HepG2 (cell line): ENCODE results near the gene ACVR1C. TPM values are rescaled to one million over a fixed set of nuclear protein-coding genes. Genes with fewer than 3 reads are reported as not detected.

ENCODE experiments used
- ATAC-seq: fragments of 200-7000 bp; cut with Tn5 transposase; 3 replicates; pipeline ENCODE4 v1.9.1; 2020; ENCODE audit warnings: mild to moderate bottlenecking, moderate library complexity
- BruUV-seq: library from RNA; stranded (reverse); fragments of 400-500 nt; replicated peaks from 2 replicates; lab custom pipeline; 2021; lab: Mats Ljungman, UMichigan
- CTCF ChIA-PET: fragments of 300-600 bp; formaldehyde crosslinking; extraction: SDS; loops from one replicate; lab custom pipeline; 2021; ENCODE audit warnings: low total read pairs, inconsistent platforms, low intra/inter-chr PET ratio; lab: Yijun Ruan, JAX
- POLR2A ChIA-PET: fragments of 350-600 bp; sonication (Branson Sonifier 250); formaldehyde crosslinking; loops from one replicate; lab custom pipeline; 2020; ENCODE audit warnings: antibody characterized with exemption, inconsistent platforms; lab: Yijun Ruan, JAX
- DNase-seq: peaks from one replicate; pipeline ENCODE4 v3.0.0-alpha.2; 2015; ENCODE audit warnings: low spot score
- FAIRE-seq: peaks from 3 replicates; lab custom pipeline; 2011; peaks lifted over from hg19 to GRCh38; lab: Jason Lieb, UNC
- H2AFZ ChIP-seq: one replicate; pipeline ENCODE4 v1.6.1; 2011; ENCODE audit warnings: low read length, inconsistent platforms
- H3K27ac ChIP-seq: fragments of 300-600 bp; 3 replicates; pipeline ENCODE4 v1.8.0; 2011; ENCODE audit warnings: mixed run types, mild to moderate bottlenecking, mixed read lengths, low read length, inconsistent platforms; ENCODE audit not compliant: insufficient read depth; ENCODE audit errors: extremely low read length
- H3K27me3 ChIP-seq, 2 experiments: fragments of 200-600 bp in 1 of 2; 2 replicates in 1 of 2; 3 replicates in 1 of 2; pipeline versions ENCODE4 v1.6.0 to v1.8.0; 2011; ENCODE audit warnings: low read length in 2 of 2, mild to moderate bottlenecking in 2 of 2, moderate library complexity in 2 of 2, inconsistent platforms in 1 of 2; ENCODE audit not compliant: insufficient read depth in 2 of 2, control insufficient read depth in 1 of 2
- H3K36me3 ChIP-seq, 2 experiments: fragments of 200-600 bp in 1 of 2; replicated peaks in 1 of 2; 2 replicates in 1 of 2; 3 replicates in 1 of 2; pipeline versions ENCODE4 v1.5.1 to v1.8.0; 2011; ENCODE audit warnings: low read length in 2 of 2, inconsistent platforms in 1 of 2; ENCODE audit not compliant: insufficient read depth in 2 of 2, control insufficient read depth in 1 of 2
- H3K4me1 ChIP-seq: 2 replicates; pipeline ENCODE4 v1.5.1; 2012; ENCODE audit warnings: low read length, inconsistent platforms; ENCODE audit not compliant: insufficient read depth
- H3K4me2 ChIP-seq: 2 replicates; pipeline ENCODE4 v1.6.0; 2011; ENCODE audit warnings: low read depth, low read length, inconsistent platforms
- H3K4me3 ChIP-seq, 3 experiments: fragments of 200-600 bp in 1 of 3; sonication (generic), shearing (Covaris generic) in 1 of 3; replicated peaks in 1 of 3; 2 replicates each; pipeline ENCODE4 v1.5.1; 2011 to 2016; ENCODE audit warnings: low read length in 3 of 3, inconsistent platforms in 2 of 3, low read depth in 2 of 3, mild to moderate bottlenecking in 2 of 3, control low read depth in 1 of 3, mixed read lengths in 1 of 3; ENCODE audit not compliant: insufficient read depth in 1 of 3
- H3K79me2 ChIP-seq: one replicate; pipeline ENCODE4 v1.6.1; 2011; ENCODE audit warnings: low read length, inconsistent platforms; ENCODE audit not compliant: insufficient read depth
- H3K9ac ChIP-seq: 2 replicates; pipeline ENCODE4 v1.6.0; 2011; ENCODE audit warnings: mild to moderate bottlenecking, low read depth, low read length, inconsistent platforms; ENCODE audit not compliant: insufficient read depth
- H3K9me3 ChIP-seq: 2 replicates; pipeline ENCODE4 v1.5.1; 2012; ENCODE audit warnings: mild to moderate bottlenecking, low read length
- H4K20me1 ChIP-seq: 2 replicates; pipeline ENCODE4 v1.6.0; 2011; ENCODE audit warnings: inconsistent platforms, mild to moderate bottlenecking, low read length, moderate library complexity; ENCODE audit not compliant: insufficient read depth
- ARHGAP35 ChIP-seq: sonication (generic); formaldehyde crosslinking; IDR thresholded peaks from 2 replicates; pipeline ENCODE4 v1.9.0; 2022; ENCODE audit warnings: mild to moderate bottlenecking, inconsistent platforms, moderate library complexity, missing genetic modification reagents, borderline replicate concordance
- ATF7 ChIP-seq, 2 experiments: fragments of 450-650 bp in 1 of 2; sonication (generic) in 1 of 2; formaldehyde crosslinking in 1 of 2; IDR thresholded peaks; 2 replicates each; pipeline versions ENCODE4 v1.4.0 to v1.6.1; 2016 to 2020; ENCODE audit warnings: antibody characterized with exemption in 1 of 2, mild to moderate bottlenecking in 1 of 2, missing genetic modification reagents in 1 of 2
- ATM ChIP-seq: fragments of 450-650 bp; IDR thresholded peaks from 2 replicates; pipeline ENCODE4 v1.7.1; 2017; ENCODE audit warnings: mild to moderate bottlenecking, borderline replicate concordance
- CREB1 ChIP-seq, 2 experiments: fragments of 450-650 bp in 1 of 2; IDR thresholded peaks; 2 replicates each; pipeline ENCODE4 v1.6.1; 2016 to 2017; ENCODE audit warnings: control low read depth in 1 of 2, mild to moderate bottlenecking in 1 of 2, missing compliant biosample characterization in 1 of 2, missing genetic modification characterization in 1 of 2
- FOXO1 ChIP-seq: sonication (generic); formaldehyde crosslinking; IDR thresholded peaks from 2 replicates; pipeline ENCODE4 v1.4.0; 2020; ENCODE audit warnings: missing genetic modification reagents
- HDAC1 ChIP-seq: sonication (generic); formaldehyde crosslinking; IDR thresholded peaks from 2 replicates; pipeline ENCODE4 v1.5.1; 2020; ENCODE audit warnings: mild to moderate bottlenecking, missing genetic modification reagents
- HMG20A ChIP-seq: IDR thresholded peaks from 2 replicates; pipeline ENCODE4 v1.6.1; 2016; ENCODE audit warnings: borderline replicate concordance
- HNF1B ChIP-seq: sonication (generic); formaldehyde crosslinking; IDR thresholded peaks from 2 replicates; pipeline ENCODE4 v1.5.1; 2020; ENCODE audit warnings: mild to moderate bottlenecking, moderate library complexity, missing genetic modification reagents
- JDP2 ChIP-seq: sonication (generic); formaldehyde crosslinking; IDR thresholded peaks from 2 replicates; pipeline ENCODE4 v1.8.1; 2022; ENCODE audit warnings: missing genetic modification reagents, borderline replicate concordance
- NFRKB ChIP-seq: fragments of 450-650 bp; IDR thresholded peaks from 2 replicates; pipeline ENCODE4 v1.6.1; 2017
- SOX6 ChIP-seq, 2 experiments: fragments of 450-650 bp in 1 of 2; sonication (generic) in 1 of 2; formaldehyde crosslinking in 1 of 2; IDR thresholded peaks; 2 replicates each; pipeline versions ENCODE4 v1.4.0 to v1.6.1; 2017 to 2020; ENCODE audit warnings: antibody characterized with exemption in 1 of 2, mild to moderate bottlenecking in 1 of 2, missing genetic modification reagents in 1 of 2
- ZNF232 ChIP-seq: sonication (generic); formaldehyde crosslinking; IDR thresholded peaks from 2 replicates; pipeline ENCODE4 v1.4.0; 2020; ENCODE audit warnings: missing genetic modification reagents, borderline replicate concordance
- ZNF562 ChIP-seq: sonication (generic); formaldehyde crosslinking; IDR thresholded peaks from 2 replicates; pipeline ENCODE4 v1.8.0; 2022; ENCODE audit warnings: missing genetic modification reagents, borderline replicate concordance
- ZNF564 ChIP-seq: sonication (generic); formaldehyde crosslinking; IDR thresholded peaks from 2 replicates; pipeline ENCODE4 v1.8.1; 2023; ENCODE audit warnings: mild to moderate bottlenecking, missing genetic modification reagents
- ZNF615 ChIP-seq: sonication (generic); formaldehyde crosslinking; IDR thresholded peaks from 2 replicates; pipeline ENCODE4 v1.5.0; 2020; ENCODE audit warnings: mild to moderate bottlenecking, missing genetic modification reagents, borderline replicate concordance
- ZNF839 ChIP-seq: sonication (generic); formaldehyde crosslinking; IDR thresholded peaks from 2 replicates; pipeline ENCODE4 v1.4.0; 2020; ENCODE audit warnings: missing genetic modification reagents, mild to moderate bottlenecking, borderline replicate concordance
- ZSCAN21 ChIP-seq: sonication (generic); formaldehyde crosslinking; IDR thresholded peaks from 2 replicates; pipeline ENCODE4 v1.8.0; 2022; ENCODE audit warnings: mild to moderate bottlenecking, missing genetic modification reagents, moderate library complexity, borderline replicate concordance
- WGBS: methylation state at CpG from one replicate; pipeline ENCODE4 v1.1.6; 2017; ENCODE audit warnings: low lambda C conversion rate; 5-methylcytosine and 5-hydroxymethylcytosine counted together
- in situ Hi-C: cut with HindIII; loops from 2 replicates; pipeline ENCODE4 v1.10.0; 2017; ENCODE audit warnings: low pct_unique_long_range_greater_than_20kb; ENCODE audit not compliant: extremely low pct_ligation_motif_present
- intact Hi-C: fragments of 100-400 bp; cut with micrococcal nuclease; formaldehyde crosslinking; loops from one replicate; pipeline ENCODE4 v1.10.0; 2022; ENCODE audit not compliant: unreplicated experiment
- polyA plus RNA-seq, 8 experiments: library from polyadenylated mRNA; depleted of rRNA in 3 of 8; stranded (reverse) in 7 of 8; unstranded in 1 of 8; fragments of >200 nt; fragmentation: Illumina TruSeq in 4 of 8; extraction: Trizol in 4 of 8; gene quantifications; 2 replicates each; pipeline versions ENCODE4 v1.2.1 to v1.2.3, GENCODE V29; 2011 to 2016; ENCODE audit warnings: low read depth in 4 of 8, missing spikeins in 1 of 8, mixed read lengths in 1 of 8; ENCODE audit not compliant: insufficient read depth in 1 of 8
- total RNA-seq, 5 experiments: library from RNA; depleted of rRNA; stranded (reverse); fragments of >200 nt; fragmentation: Illumina TruSeq; extraction: Trizol; gene quantifications; 2 replicates each; pipeline ENCODE4 v1.2.3, GENCODE V29; 2016; ENCODE audit warnings: low read depth in 1 of 5
- TF ChIP-seq, protein P1 (sequence below): IDR thresholded peaks from 2 replicates; pipeline ENCODE4 v1.6.1; 2016; ENCODE audit warnings: missing biosample characterization, missing genetic modification reagents, low read depth

The ACVR1C gene
- total and polyA plus RNA-seq, 2 of the 13 experiments (the other 11 are each of a cell fraction or from before 2014, with no cell fraction given) = 0.05 to 1.0 TPM

DNA sequence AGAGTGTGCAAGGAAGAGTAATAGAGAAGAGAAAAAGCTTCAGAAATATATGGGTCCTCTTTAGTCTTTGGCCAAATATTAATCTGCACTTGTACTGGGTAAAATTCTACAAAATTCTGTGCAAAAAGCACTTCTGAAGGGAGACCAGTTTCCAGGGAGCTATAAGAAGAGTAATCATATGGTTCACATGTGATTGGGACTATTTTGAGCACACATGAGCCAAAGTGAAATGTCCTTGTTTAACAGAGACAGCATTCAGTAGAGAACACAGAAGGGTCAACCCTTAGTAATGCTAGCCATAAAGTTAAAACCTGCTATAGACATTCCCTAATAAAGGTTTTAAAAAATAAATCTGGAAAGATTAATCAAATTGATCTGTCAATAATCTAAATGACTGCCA lies 49.3 kb upstream of the ACVR1C start:
- TF ChIP-seq ZSCAN21 = no peak
- TF ChIP-seq NFRKB = no peak
- no peak for TF ChIP-seq FOXO1 (CRISPR knock-in tag)
- no peak for TF ChIP-seq HDAC1
- TF ChIP-seq HNF1B = no peak
- no peak for TF ChIP-seq ZNF615 (CRISPR knock-in tag)
- TF ChIP-seq JDP2 = no peak
- no peak for TF ChIP-seq ARHGAP35 (CRISPR knock-in tag)
- ATAC-seq = no peak
- Histone ChIP-seq H3K27ac (no peak overlapping the region), H3K79me2 (no peaks in the 10 kb centered on the region), H3K9me3 (no peaks in the 10 kb centered on the region), H3K27me3 (0 out of 5 replicates have a peak, but pooled peaks cover 0 to 3% of the 10 kb centered on the region in 2 experiments), H4K20me1 (no peaks in the 10 kb centered on the region), H3K36me3 (no peaks in the 10 kb centered on the region), H3K4me3 (no peak overlapping the region), H2AFZ (no peak overlapping the region), H3K9ac (no peak overlapping the region), H3K4me1 (no peaks in the 10 kb centered on the region), H3K4me2 (no peak overlapping the region)
- intact Hi-C loops (no loop called here), in situ Hi-C loops (no loop called here)
- no peak for DNase-seq
- FAIRE-seq = no peak
- ChIA-PET CTCF (no interaction called here), POLR2A (no interaction called here)
- BruUV-seq = no TSS peak

- Histone ChIP-seq H3K9me3 (no peaks in the 10 kb centered on the region), H3K4me2 (no peak overlapping the region), H3K27ac (no peak overlapping the region), H3K9ac (no peak overlapping the region), H3K4me1 (no peaks in the 10 kb centered on the region), H4K20me1 (no peaks in the 10 kb centered on the region), H3K79me2 (no peaks in the 10 kb centered on the region), H2AFZ (no peak overlapping the region), H3K36me3 (no peaks in the 10 kb centered on the region), H3K4me3 (no peak overlapping the region), H3K27me3 (0 out of 5 replicates have a peak, but pooled peaks cover 0 to 3% of the 10 kb centered on the region in 2 experiments)
- DNase-seq = peak; percentile 5
- no peak for ATAC-seq
- FAIRE-seq = no peak
- ChIA-PET POLR2A (no interaction called here), CTCF (no interaction called here)
- intact Hi-C loops (no loop called here), in situ Hi-C loops (no loop called here)
- 47% methylated on average over 10 of the region's 10 CpGs for WGBS
- no TSS peak for BruUV-seq
- TF ChIP-seq ZNF562 = no peak
- TF ChIP-seq, protein P1, sequence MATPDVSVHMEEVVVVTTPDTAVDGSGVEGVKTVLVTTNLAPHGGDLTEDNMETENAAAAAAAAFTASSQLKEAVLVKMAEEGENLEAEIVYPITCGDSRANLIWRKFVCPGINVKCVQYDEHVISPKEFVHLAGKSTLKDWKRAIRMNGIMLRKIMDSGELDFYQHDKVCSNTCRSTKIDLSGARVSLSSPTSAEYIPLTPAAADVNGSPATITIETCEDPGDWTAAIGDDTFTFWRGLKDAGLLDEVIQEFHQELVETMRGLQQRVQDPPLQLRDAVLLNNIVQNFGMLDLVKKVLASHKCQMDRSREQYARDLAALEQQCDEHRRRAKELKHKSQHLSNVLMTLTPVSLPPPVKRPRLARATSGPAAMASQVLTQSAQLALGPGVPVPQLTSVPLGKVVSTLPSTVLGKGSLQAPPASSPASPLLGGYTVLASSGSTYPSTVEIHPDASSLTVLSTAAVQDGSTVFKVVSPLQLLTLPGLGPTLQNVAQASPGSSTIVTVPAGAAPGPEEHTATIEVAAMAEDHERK (CRISPR knock-in tag) = no peak
- no peak for TF ChIP-seq ZNF232 (CRISPR knock-in tag)
- no peak for TF ChIP-seq ATM
- no peak for TF ChIP-seq ZNF839 (CRISPR knock-in tag)
- peak; percentile 89 for TF ChIP-seq CREB1 (IDR thresholded peaks at IDR 0.05)
- no peak for TF ChIP-seq CREB1 (CRISPR knock-in tag; IDR thresholded peaks at IDR 0.05)
- 0 out of 2 replicates have a peak, but pooled peaks have one; percentile 6 for TF ChIP-seq ATF7 (IDR thresholded peaks at IDR 0.05)
- no peak for TF ChIP-seq ATF7 (CRISPR knock-in tag; IDR thresholded peaks at IDR 0.05)
- no peak for TF ChIP-seq HMG20A (CRISPR knock-in tag)
- TF ChIP-seq SOX6 (IDR thresholded peaks at IDR 0.05) = no peak
- no peak for TF ChIP-seq SOX6 (CRISPR knock-in tag; IDR thresholded peaks at IDR 0.05)
- no peak for TF ChIP-seq ZNF564 (CRISPR knock-in tag)
Measured at GRCh38 chr2:157672129-157672528, 43.5 kb upstream of the ACVR1C start.
